H1 (cell line): Measurements from ENCODE around the gene RAB43. TPM values are rescaled to one million over a fixed set of nuclear protein-coding genes. Genes with fewer than 3 reads are reported as not detected.

ENCODE experiments used
- CTCF ChIA-PET: fragments of 300-600 bp; sonication (Branson Sonifier 250); formaldehyde crosslinking; loops from one replicate; lab custom pipeline; 2021; ENCODE audit not compliant: partially characterized antibody; lab: Charles Lee
- POLR2A ChIA-PET: fragments of 300-600 bp; sonication (Branson Sonifier 250); formaldehyde crosslinking; loops from one replicate; lab custom pipeline; 2021; ENCODE audit warnings: inconsistent platforms; ENCODE audit not compliant: partially characterized antibody; lab: Charles Lee
- DNase-seq, 2 experiments: peaks; one replicate each; pipeline versions ENCODE4 v3.0.0 to v3.0.0-alpha.2; 2010 to 2022; ENCODE audit warnings: low spot score in 2 of 2, low read depth in 1 of 2, mixed read lengths in 1 of 2
- FAIRE-seq: peaks from 2 replicates; lab custom pipeline; 2011; peaks lifted over from hg19 to GRCh38; lab: Jason Lieb, UNC
- H2AFZ ChIP-seq: 2 replicates; pipeline ENCODE4 v1.8.1; 2012; ENCODE audit warnings: low read length, inconsistent platforms
- H2AK5ac ChIP-seq: 2 replicates; pipeline ENCODE4 v1.6.1; 2013; ENCODE audit warnings: low read depth, low read length
- H2BK120ac ChIP-seq: replicated peaks from 2 replicates; pipeline ENCODE3; 2013; ENCODE audit warnings: low read depth, low read length, inconsistent platforms
- H2BK12ac ChIP-seq: 2 replicates; pipeline ENCODE4 v1.6.1; 2013; ENCODE audit warnings: low read depth, low read length
- H2BK15ac ChIP-seq: 2 replicates; pipeline ENCODE4 v1.6.1; 2013; ENCODE audit warnings: low read length
- H2BK20ac ChIP-seq: 2 replicates; pipeline ENCODE4 v1.6.1; 2013; ENCODE audit warnings: low read length
- H2BK5ac ChIP-seq: 2 replicates; pipeline ENCODE4 v1.6.1; 2013; ENCODE audit warnings: low read depth, low read length
- H3K14ac ChIP-seq: 2 replicates; pipeline ENCODE4 v1.6.1; 2013; ENCODE audit warnings: inconsistent platforms; ENCODE audit not compliant: insufficient read length
- H3K18ac ChIP-seq: 2 replicates; pipeline ENCODE4 v1.6.1; 2013; ENCODE audit warnings: low read length; ENCODE audit errors: extremely low read depth
- H3K23ac ChIP-seq: 2 replicates; pipeline ENCODE4 v1.6.1; 2013; ENCODE audit warnings: inconsistent platforms; ENCODE audit not compliant: insufficient read length
- H3K23me2 ChIP-seq: 2 replicates; pipeline ENCODE4 v1.6.1; 2013; ENCODE audit warnings: low read depth, low read length
- H3K27ac ChIP-seq: 2 replicates; pipeline ENCODE4 v1.6.1; 2011; ENCODE audit warnings: low read depth, low read length, inconsistent platforms
- H3K27me3 ChIP-seq, 4 experiments: replicated peaks in 1 of 4; 1 replicate in 1 of 4; 2 replicates in 3 of 4; pipeline versions ENCODE4 v1.6.1 to v1.8.1; 2011 to 2013; ENCODE audit warnings: low read length in 3 of 4, mild to moderate bottlenecking in 3 of 4, inconsistent platforms in 2 of 4, mixed read lengths in 2 of 4, moderate library complexity in 1 of 4; ENCODE audit not compliant: control insufficient read depth in 3 of 4, insufficient read depth in 3 of 4; ENCODE audit errors: extremely low read depth in 1 of 4
- H3K36me3 ChIP-seq, 4 experiments: 2 replicates each; pipeline versions ENCODE4 v1.6.1 to v1.8.1; 2011 to 2013; ENCODE audit warnings: mild to moderate bottlenecking in 4 of 4, low read length in 3 of 4, moderate library complexity in 2 of 4, control low read depth in 1 of 4, inconsistent platforms in 1 of 4; ENCODE audit not compliant: insufficient read depth in 4 of 4, control insufficient read depth in 2 of 4
- H3K4ac ChIP-seq: replicated peaks from 2 replicates; pipeline ENCODE3; 2013; ENCODE audit warnings: low read length, low read depth, mixed read lengths, inconsistent platforms; ENCODE audit not compliant: insufficient read length
- H3K4me1 ChIP-seq, 4 experiments: replicated peaks in 1 of 4; 1 replicate in 1 of 4; 2 replicates in 3 of 4; pipeline versions ENCODE4 v1.6.1 to v1.8.1; 2011 to 2013; ENCODE audit warnings: low read length in 3 of 4, inconsistent platforms in 2 of 4, mixed read lengths in 1 of 4; ENCODE audit not compliant: insufficient read depth in 4 of 4, control insufficient read depth in 3 of 4
- H3K4me2 ChIP-seq, 2 experiments: 2 replicates each; pipeline versions ENCODE4 v1.6.1 to v1.8.1; 2011 to 2013; ENCODE audit warnings: low read depth in 2 of 2, low read length in 2 of 2, control low read depth in 1 of 2, inconsistent platforms in 1 of 2, mild to moderate bottlenecking in 1 of 2; ENCODE audit not compliant: insufficient read depth in 1 of 2
- H3K4me3 ChIP-seq, 4 experiments: fragments of 200-600, 300-600 bp in 1 of 4; sonication (generic), shearing (Covaris generic), sonication (Bioruptor Twin) in 1 of 4; 2 replicates each; pipeline versions ENCODE4 v1.5.1 to v1.8.1; 2011 to 2016; ENCODE audit warnings: low read length in 4 of 4, low read depth in 3 of 4, control low read depth in 2 of 4, inconsistent platforms in 2 of 4, mild to moderate bottlenecking in 2 of 4, mixed read lengths in 1 of 4, moderate library complexity in 1 of 4; ENCODE audit not compliant: insufficient read depth in 2 of 4; ENCODE audit errors: extremely low read depth in 1 of 4
- H3K56ac ChIP-seq: replicated peaks from 2 replicates; pipeline ENCODE3; 2013; ENCODE audit warnings: low read depth, mild to moderate bottlenecking, mixed read lengths, low read length, inconsistent platforms; ENCODE audit not compliant: insufficient read length
- H3K79me1 ChIP-seq: 2 replicates; pipeline ENCODE4 v1.6.1; 2013; ENCODE audit warnings: low read depth, low read length, control low read depth
- H3K79me2 ChIP-seq, 2 experiments: 2 replicates each; pipeline versions ENCODE4 v1.6.1 to v1.8.1; 2012 to 2013; ENCODE audit warnings: low read length in 2 of 2, mild to moderate bottlenecking in 2 of 2, inconsistent platforms in 1 of 2; ENCODE audit not compliant: insufficient read depth in 2 of 2, control insufficient read depth in 1 of 2
- H3K9ac ChIP-seq, 4 experiments: replicated peaks in 1 of 4; 1 replicate in 1 of 4; 2 replicates in 3 of 4; pipeline versions ENCODE4 v1.6.1 to v1.8.1; 2011 to 2013; ENCODE audit warnings: low read depth in 3 of 4, low read length in 3 of 4, control low read depth in 2 of 4, mild to moderate bottlenecking in 2 of 4, moderate library complexity in 2 of 4, inconsistent platforms in 1 of 4; ENCODE audit errors: extremely low read depth in 1 of 4
- H3K9me3 ChIP-seq, 2 experiments: 2 replicates each; pipeline versions ENCODE4 v1.6.1 to v1.8.1; 2012 to 2013; ENCODE audit warnings: mild to moderate bottlenecking in 2 of 2, moderate library complexity in 2 of 2, control low read depth in 1 of 2, inconsistent platforms in 1 of 2, low read depth in 1 of 2, low read length in 1 of 2, mixed read lengths in 1 of 2; ENCODE audit not compliant: insufficient read depth in 2 of 2
- H4K20me1 ChIP-seq, 2 experiments: replicated peaks in 1 of 2; 2 replicates each; pipeline versions ENCODE3 to v1.8.1; 2011 to 2013; ENCODE audit warnings: inconsistent platforms in 2 of 2, low read length in 2 of 2, mild to moderate bottlenecking in 1 of 2; ENCODE audit not compliant: insufficient read depth in 2 of 2, control insufficient read depth in 1 of 2
- H4K5ac ChIP-seq: 2 replicates; pipeline ENCODE4 v1.6.1; 2013; ENCODE audit warnings: low read length, low read depth, mixed read lengths, inconsistent platforms; ENCODE audit not compliant: insufficient read length
- H4K8ac ChIP-seq: 2 replicates; pipeline ENCODE4 v1.8.0; 2013; ENCODE audit warnings: mild to moderate bottlenecking, moderate library complexity, low read length, inconsistent platforms; ENCODE audit not compliant: insufficient read depth; ENCODE audit errors: extremely low read depth
- H4K91ac ChIP-seq: replicated peaks from 2 replicates; pipeline ENCODE3; 2013; ENCODE audit warnings: low read length, mixed read lengths, inconsistent platforms; ENCODE audit not compliant: insufficient read length
- KDM1A ChIP-seq: fragments of 200-600, 300-600 bp; sonication (generic); IDR thresholded peaks from 2 replicates; pipeline ENCODE4 v1.7.1; 2016; ENCODE audit warnings: mild to moderate bottlenecking, low read length, borderline replicate concordance
- KDM4A ChIP-seq: IDR thresholded peaks from one replicate; pipeline ENCODE4 v1.7.1; 2012; ENCODE audit warnings: low read depth, mild to moderate bottlenecking, moderate library complexity, low read length, inconsistent platforms; ENCODE audit not compliant: severe bottlenecking
- WGBS, 2 experiments: shearing (Covaris generic) in 1 of 2; methylation state at CpG; one replicate each; pipeline versions ENCODE4 v1.1.6 to v1.1.7; 2013 to 2015; ENCODE audit warnings: low lambda C conversion rate in 2 of 2, mixed read lengths in 2 of 2, inconsistent platforms in 1 of 2, low coverage in 1 of 2, missing lambda C conversion rate in 1 of 2; ENCODE audit not compliant: insufficient replicate concordance in 2 of 2, insufficient coverage in 1 of 2, insufficient read length in 1 of 2; ENCODE audit errors: extremely low coverage in 1 of 2, missing lambda C conversion rate in 1 of 2; 5-methylcytosine and 5-hydroxymethylcytosine counted together
- polyA plus RNA-seq, 7 experiments: library from polyadenylated mRNA; depleted of rRNA in 3 of 7; stranded (reverse) in 5 of 7; unstranded in 2 of 7; fragments of >200 nt in 5 of 7; fragments of 200-250 nt in 2 of 7; gene quantifications; 1 replicate in 5 of 7; 2 replicates in 1 of 7; 4 replicates in 1 of 7; pipeline versions ENCODE4 v1.2.1 to v1.2.3, GENCODE V29; 2011 to 2013; ENCODE audit warnings: missing spikeins in 2 of 7, mixed read lengths in 2 of 7
- total RNA-seq: library from RNA; stranded (reverse); fragmentation: NEBNext Ultra II Directional; extraction: Animal tissue kit (Norgen Biotek cat#: 25700); gene quantifications from 2 replicates; pipeline ENCODE4 v1.2.1, GENCODE V29; 2021

Gene RAB43
- total and polyA plus RNA-seq, 2 of the 8 experiments (the other 6 are each of a cell fraction or from before 2014, with no cell fraction given): 13.1 to 19.4 TPM

DNA sequence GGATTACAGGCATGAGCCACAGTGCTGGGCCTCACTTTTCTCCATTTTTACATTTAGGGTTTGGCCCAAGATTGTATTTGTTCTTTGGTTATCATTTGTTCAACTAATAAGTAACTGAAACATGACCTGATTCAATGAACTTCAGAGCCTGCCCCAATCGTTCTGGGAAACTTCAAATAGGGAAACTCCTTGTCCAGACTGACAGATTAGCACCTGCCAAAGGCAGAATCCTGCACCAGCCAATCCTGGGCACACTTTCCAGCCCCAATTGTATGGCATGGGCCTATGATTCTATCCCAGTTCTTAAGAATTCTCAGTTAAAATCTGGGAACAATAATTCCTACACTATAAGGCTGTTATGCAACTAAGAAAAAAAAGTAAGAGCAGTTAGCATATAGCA, 18.3 kb upstream of the RAB43 start:
- Histone ChIP-seq H3K79me1 (no peaks in the 10 kb centered on the region), H3K4me3 (no peak overlapping the region), H3K27me3 (no peaks in the 10 kb centered on the region), H2BK5ac (no peak overlapping the region), H4K20me1 (no peaks in the 10 kb centered on the region), H3K23ac (no peak overlapping the region), H4K91ac (no peak overlapping the region), H3K18ac (no peak overlapping the region), H3K23me2 (no peaks in the 10 kb centered on the region), H3K4me2 (no peak overlapping the region), H3K4ac (no peak overlapping the region), H4K5ac (no peak overlapping the region), H4K8ac (no peak overlapping the region), H2BK15ac (no peak overlapping the region), H2BK120ac (no peak overlapping the region), H2AK5ac (no peak overlapping the region), H3K79me2 (no peaks in the 10 kb centered on the region), H2BK12ac (no peak overlapping the region), H3K14ac (no peak overlapping the region), H3K9ac (no peak overlapping the region), H3K27ac (no peak overlapping the region), H3K36me3 (peaks cover 0 to 14% (median 6%) of the 10 kb centered on the region in 4 experiments; a peak in 4 of 8 replicates), H3K9me3 (no peaks in the 10 kb centered on the region), H3K4me1 (no peaks in the 10 kb centered on the region), H2BK20ac (no peak overlapping the region), H2AFZ (no peak overlapping the region), H3K56ac (no peak overlapping the region)
- 100% methylated on average over 1 of the region's 1 CpG; no CpG with 5 or more reads in 1 of the 2 experiments for WGBS, 2 experiments
- no peak for DNase-seq
- TF ChIP-seq KDM1A: no peak
- TF ChIP-seq KDM4A: no peak
- no peak for FAIRE-seq
- POLR2A ChIA-PET: no interaction called here
- CTCF ChIA-PET: no interaction called here
